Neural cell (in vitro differentiated cells): ENCODE measurements around the gene LPIN3.

Source experiments
- EP300 ChIP-seq: fragments of 450-650 bp; conservative IDR thresholded peaks from 2 replicates; pipeline ENCODE4 v1.6.1; 2014; ENCODE audit warnings: antibody characterized with exemption, mild to moderate bottlenecking, moderate library complexity; ENCODE audit not compliant: poor library complexity, severe bottlenecking
- EZH2 ChIP-seq: fragments of 200-600, 300-800 bp; shearing (Covaris generic), sonication (generic); IDR thresholded peaks from 2 replicates; pipeline ENCODE4 v1.6.1; 2014; ENCODE audit warnings: antibody characterized with exemption, low read length, borderline replicate concordance, mild to moderate bottlenecking; ENCODE audit not compliant: insufficient read depth, poor library complexity, severe bottlenecking
- POLR2AphosphoS5 ChIP-seq: IDR thresholded peaks from 2 replicates; pipeline ENCODE4 v1.6.1; 2012
- SMC3 ChIP-seq: fragments of 450-650 bp; conservative IDR thresholded peaks from 2 replicates; pipeline ENCODE4 v1.6.1; 2014; ENCODE audit warnings: antibody characterized with exemption, mild to moderate bottlenecking, moderate library complexity; ENCODE audit not compliant: poor library complexity
- TAF1 ChIP-seq: IDR thresholded peaks from 2 replicates; pipeline ENCODE4 v1.6.1; 2012; ENCODE audit warnings: low read depth
- TF ChIP-seq, protein P1 (sequence below): fragments of 450-650 bp; IDR thresholded peaks from 2 replicates; pipeline ENCODE4 v1.5.1; 2014; ENCODE audit warnings: antibody characterized with exemption, mild to moderate bottlenecking, moderate library complexity; ENCODE audit not compliant: poor library complexity, severe bottlenecking
- TF ChIP-seq, protein P2 (sequence below): IDR thresholded peaks from 2 replicates; pipeline ENCODE4 v1.6.1; 2012; ENCODE audit warnings: borderline replicate concordance

GRCh38 chr20:41364236-41364855, 23.7 kb downstream of the LPIN3 start:
- TF ChIP-seq POLR2AphosphoS5 (no peak), SMC3 (no peak), EZH2 (no peak), TAF1 (no peak), EP300 (no peak)
- TF ChIP-seq, protein P1, sequence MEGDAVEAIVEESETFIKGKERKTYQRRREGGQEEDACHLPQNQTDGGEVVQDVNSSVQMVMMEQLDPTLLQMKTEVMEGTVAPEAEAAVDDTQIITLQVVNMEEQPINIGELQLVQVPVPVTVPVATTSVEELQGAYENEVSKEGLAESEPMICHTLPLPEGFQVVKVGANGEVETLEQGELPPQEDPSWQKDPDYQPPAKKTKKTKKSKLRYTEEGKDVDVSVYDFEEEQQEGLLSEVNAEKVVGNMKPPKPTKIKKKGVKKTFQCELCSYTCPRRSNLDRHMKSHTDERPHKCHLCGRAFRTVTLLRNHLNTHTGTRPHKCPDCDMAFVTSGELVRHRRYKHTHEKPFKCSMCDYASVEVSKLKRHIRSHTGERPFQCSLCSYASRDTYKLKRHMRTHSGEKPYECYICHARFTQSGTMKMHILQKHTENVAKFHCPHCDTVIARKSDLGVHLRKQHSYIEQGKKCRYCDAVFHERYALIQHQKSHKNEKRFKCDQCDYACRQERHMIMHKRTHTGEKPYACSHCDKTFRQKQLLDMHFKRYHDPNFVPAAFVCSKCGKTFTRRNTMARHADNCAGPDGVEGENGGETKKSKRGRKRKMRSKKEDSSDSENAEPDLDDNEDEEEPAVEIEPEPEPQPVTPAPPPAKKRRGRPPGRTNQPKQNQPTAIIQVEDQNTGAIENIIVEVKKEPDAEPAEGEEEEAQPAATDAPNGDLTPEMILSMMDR, result no peak
- TF ChIP-seq, protein P2, sequence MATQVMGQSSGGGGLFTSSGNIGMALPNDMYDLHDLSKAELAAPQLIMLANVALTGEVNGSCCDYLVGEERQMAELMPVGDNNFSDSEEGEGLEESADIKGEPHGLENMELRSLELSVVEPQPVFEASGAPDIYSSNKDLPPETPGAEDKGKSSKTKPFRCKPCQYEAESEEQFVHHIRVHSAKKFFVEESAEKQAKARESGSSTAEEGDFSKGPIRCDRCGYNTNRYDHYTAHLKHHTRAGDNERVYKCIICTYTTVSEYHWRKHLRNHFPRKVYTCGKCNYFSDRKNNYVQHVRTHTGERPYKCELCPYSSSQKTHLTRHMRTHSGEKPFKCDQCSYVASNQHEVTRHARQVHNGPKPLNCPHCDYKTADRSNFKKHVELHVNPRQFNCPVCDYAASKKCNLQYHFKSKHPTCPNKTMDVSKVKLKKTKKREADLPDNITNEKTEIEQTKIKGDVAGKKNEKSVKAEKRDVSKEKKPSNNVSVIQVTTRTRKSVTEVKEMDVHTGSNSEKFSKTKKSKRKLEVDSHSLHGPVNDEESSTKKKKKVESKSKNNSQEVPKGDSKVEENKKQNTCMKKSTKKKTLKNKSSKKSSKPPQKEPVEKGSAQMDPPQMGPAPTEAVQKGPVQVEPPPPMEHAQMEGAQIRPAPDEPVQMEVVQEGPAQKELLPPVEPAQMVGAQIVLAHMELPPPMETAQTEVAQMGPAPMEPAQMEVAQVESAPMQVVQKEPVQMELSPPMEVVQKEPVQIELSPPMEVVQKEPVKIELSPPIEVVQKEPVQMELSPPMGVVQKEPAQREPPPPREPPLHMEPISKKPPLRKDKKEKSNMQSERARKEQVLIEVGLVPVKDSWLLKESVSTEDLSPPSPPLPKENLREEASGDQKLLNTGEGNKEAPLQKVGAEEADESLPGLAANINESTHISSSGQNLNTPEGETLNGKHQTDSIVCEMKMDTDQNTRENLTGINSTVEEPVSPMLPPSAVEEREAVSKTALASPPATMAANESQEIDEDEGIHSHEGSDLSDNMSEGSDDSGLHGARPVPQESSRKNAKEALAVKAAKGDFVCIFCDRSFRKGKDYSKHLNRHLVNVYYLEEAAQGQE, result no peak
